Left hindlimb (tissue), 1 donor: ENCODE data around the gene SLC30A4.
A peak's percentile ranks its signal among the peaks of the same experiment; 100 is the strongest.

Source experiments
- DNase-seq: peaks from one replicate; pipeline ENCODE4 v3.0.0-alpha.2; 2018

SLC30A4 gene

DNA sequence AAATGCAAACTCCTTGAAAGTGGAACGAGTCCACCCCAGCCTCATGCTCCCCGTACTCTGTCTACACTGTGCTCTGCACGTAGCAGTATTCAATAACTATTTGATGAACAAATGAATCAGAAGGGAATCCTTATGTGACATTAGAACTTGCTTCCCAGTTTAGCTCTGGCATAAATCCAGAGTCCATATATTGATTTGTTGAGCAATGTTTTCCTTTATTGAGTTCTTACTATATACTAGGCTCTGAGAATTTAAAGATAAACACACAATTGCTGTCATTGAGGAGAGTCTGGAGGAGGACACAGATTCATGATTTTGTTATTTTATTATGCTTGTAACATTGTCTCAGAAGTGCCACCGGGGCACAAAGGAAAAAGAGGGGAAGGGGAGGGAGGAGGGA is 73.2 kb downstream of the SLC30A4 start:
- no peak for DNase-seq

GRCh38 chr15:45448066-45448915 is 74.3 kb downstream of the SLC30A4 start:
- no peak for DNase-seq

DNA sequence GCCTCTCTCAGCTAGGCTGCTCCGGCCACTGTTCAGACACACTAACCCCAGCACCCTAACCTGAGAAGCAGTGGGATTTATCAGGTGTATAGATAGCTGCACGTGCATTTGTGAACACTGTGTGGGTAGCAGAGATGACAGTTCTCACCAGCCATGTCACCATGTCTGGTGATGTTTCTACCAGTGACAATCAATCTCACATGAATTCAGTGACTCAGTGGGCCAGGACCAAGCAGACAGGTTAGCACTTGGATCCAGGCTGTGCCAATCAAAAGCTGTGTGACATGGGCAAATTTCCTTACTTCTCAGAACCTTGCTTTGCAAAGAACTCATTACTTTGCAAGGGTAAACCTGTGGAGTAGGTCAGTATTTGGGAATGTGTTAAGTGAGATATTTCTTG is 78.9 kb downstream of the SLC30A4 start:
- no peak for DNase-seq

GRCh38 chr15:45442507-45443135 is 79.9 kb downstream of the SLC30A4 start:
- no peak for DNase-seq

DNA sequence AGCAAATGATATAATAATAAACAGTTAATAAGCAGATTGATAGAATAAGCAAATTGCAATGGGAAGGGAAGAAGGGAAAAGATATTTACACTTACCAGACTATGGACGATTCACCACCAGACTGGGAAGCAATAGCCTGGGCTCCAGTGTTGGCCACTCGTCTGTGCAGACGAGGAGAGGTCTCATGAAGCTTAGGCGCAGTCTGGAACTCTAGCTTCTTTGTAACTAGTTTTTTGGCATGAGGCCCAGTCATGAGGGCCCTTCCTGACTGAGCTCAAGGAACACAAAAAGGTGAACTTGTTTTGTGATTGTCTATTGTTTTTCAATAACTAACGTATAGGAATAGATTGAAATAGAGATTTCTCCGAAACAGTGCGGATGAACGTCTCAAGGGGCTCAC is 80.9 kb downstream of the SLC30A4 start:
- no peak for DNase-seq

DNA sequence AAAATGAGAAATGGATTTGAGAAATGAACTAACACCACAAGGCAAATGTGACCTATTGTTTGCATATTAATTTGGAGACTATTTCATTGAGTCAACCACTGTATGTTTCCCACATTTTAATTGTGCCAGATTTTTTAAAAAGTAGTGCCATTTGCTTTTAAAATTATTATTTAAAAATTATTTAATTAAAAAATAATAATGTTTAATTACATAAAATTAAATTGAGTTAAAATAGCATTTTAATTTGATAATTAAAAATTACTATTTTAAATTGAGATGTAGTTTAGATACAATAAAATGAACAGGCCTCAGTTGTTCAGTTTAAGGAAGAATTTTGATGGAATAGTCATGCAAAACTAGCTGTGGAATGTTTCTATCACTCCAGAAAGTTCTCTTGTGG is 81.5 kb downstream of the SLC30A4 start:
- DNase-seq, result no peak

DNA sequence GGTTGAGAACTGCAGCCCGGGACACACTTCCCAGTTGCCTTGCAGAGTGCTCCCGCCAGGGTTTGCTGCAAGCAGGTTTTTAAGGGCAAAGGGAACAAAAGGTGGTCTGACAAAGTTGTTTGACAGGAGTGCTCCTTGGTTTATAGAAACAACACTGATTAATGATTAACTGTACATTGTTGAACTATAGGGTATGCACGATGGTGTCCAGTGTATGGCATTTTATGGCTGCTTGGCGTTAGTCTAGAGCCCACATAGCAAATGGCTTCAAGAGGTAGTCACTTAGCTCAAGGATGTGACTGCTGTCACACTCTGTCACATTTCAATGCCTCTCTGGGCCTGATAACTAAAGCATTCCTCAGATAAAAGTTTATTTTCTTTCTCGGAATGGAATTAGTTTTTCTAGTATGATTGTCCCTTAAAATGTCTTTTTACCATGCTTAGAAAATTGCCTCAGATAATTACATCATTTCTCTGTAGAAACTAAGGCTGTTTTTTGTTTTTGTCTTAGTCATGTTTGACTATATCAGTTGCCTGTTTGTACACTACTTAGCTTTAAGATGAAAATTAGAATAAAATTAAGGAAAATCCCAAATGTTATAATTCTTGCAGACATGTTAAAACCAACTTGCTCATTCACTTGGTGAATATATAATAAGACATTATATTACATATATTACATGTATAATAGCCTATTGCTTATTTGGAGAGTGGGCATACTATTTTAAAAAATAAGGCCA is 82.9 kb downstream of the SLC30A4 start:
- no peak for DNase-seq

GRCh38 chr15:45435124-45435903 is 87.2 kb downstream of the SLC30A4 start:
- DNase-seq, result no peak

- no peak for DNase-seq
Measured at GRCh38 chr15:45434078-45434567, 88.4 kb downstream of the SLC30A4 start.

GRCh38 chr15:45431511-45431910 is 91.0 kb downstream of the SLC30A4 start:
- no peak for DNase-seq

DNA sequence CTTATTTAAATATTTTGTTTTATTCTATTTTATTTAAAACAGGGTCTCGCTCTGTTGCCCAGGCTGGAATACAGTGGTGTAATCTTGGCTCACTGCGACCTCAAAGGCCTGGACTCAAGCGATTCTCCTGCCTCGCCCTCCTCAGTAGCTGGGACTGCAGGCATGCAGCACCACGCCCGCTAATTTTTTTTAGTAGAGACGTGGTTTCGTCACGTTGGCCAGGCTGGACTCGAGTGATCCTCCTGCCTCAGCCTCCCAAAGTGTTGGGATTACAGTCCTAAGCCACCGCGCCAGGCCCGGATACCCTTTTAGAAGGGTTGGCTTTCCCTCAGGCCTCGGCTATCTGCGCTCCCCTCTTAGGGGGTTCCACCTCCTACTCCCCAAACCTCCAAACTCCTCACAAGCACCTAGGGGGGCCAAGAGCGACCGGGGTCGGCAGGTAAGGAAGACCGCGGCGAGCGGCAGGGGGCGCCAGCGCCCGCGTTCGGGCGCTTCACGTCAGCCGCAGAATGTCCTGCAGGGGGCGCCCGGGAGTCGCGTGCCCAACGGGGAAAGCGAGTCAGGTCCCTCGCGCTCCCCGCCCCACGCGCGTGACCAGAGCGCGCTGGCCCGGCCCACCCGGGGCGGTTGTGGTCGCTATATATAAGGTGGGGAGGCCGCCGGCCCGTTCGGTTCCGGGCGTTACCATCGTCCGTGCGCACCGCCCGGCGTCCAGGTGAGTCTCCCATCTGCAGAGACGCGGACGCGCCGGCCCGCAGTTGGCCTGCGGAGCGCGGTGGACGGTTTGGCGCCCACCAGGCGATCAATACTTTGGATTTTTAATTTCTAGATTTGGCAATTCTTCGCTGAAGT is 92.4 kb downstream of the SLC30A4 start:
- peak; percentile 45 for DNase-seq
